OCI-LY7 (cell line): Measurements from ENCODE around the gene BANF1. TPM values are rescaled to one million over a fixed set of nuclear protein-coding genes. Genes with fewer than 3 reads are reported as not detected.

Experiments used
- BruUV-seq: library from RNA; stranded (reverse); fragments of 400-500 nt; replicated peaks from 2 replicates; lab custom pipeline; 2021; lab: Mats Ljungman, UMichigan
- CTCF ChIA-PET: fragments of 300-600 bp; sonication (Branson Sonifier 250); formaldehyde crosslinking; loops from one replicate; lab custom pipeline; 2022; ENCODE audit warnings: antibody characterized with exemption; ENCODE audit not compliant: unreplicated experiment; lab: Charles Lee
- POLR2A ChIA-PET: fragments of 300-600 bp; sonication (Branson Sonifier 250); formaldehyde crosslinking; loops from one replicate; lab custom pipeline; 2022; ENCODE audit warnings: antibody characterized with exemption; lab: Charles Lee
- DNase-seq: peaks from one replicate; pipeline ENCODE4 v3.0.0-alpha.2; 2015; ENCODE audit warnings: low spot score
- H2AFZ ChIP-seq: fragments of 200-600 bp; sonication (generic), shearing (Covaris generic); 2 replicates; pipeline ENCODE4 v1.6.1; 2014; ENCODE audit warnings: mild to moderate bottlenecking, antibody characterized with exemption, low read length, moderate library complexity
- H3K27ac ChIP-seq: fragments of 200-600 bp; sonication (generic); 2 replicates; pipeline ENCODE4 v1.5.1; 2014; ENCODE audit warnings: mixed run types, low read depth, mild to moderate bottlenecking, moderate library complexity, low read length, inconsistent platforms; ENCODE audit not compliant: poor library complexity, severe bottlenecking
- H3K36me3 ChIP-seq: fragments of 200-600 bp; sonication (generic); 2 replicates; pipeline ENCODE4 v1.6.1; 2014; ENCODE audit warnings: mild to moderate bottlenecking, antibody characterized with exemption, low read length, moderate library complexity, mixed read lengths; ENCODE audit not compliant: insufficient read depth
- H3K4me1 ChIP-seq: fragments of 200-600 bp; sonication (generic); 2 replicates; pipeline ENCODE4 v1.5.1; 2014; ENCODE audit warnings: mild to moderate bottlenecking, low read length; ENCODE audit not compliant: insufficient read depth, poor library complexity, severe bottlenecking
- H3K4me2 ChIP-seq: fragments of 200-600 bp; sonication (generic); 2 replicates; pipeline ENCODE4 v1.6.1; 2014; ENCODE audit warnings: mild to moderate bottlenecking, low read length
- H3K4me3 ChIP-seq: fragments of 200-600 bp; sonication (generic); 2 replicates; pipeline ENCODE4 v1.5.1; 2014; ENCODE audit warnings: mild to moderate bottlenecking, low read depth, low read length; ENCODE audit not compliant: poor library complexity, severe bottlenecking
- H3K79me2 ChIP-seq: fragments of 200-600 bp; sonication (generic); 2 replicates; pipeline ENCODE4 v1.6.1; 2016; ENCODE audit warnings: low read depth, mild to moderate bottlenecking, low read length, moderate library complexity, mixed read lengths; ENCODE audit not compliant: insufficient read depth
- H3K9me2 ChIP-seq: fragments of 200-600 bp; sonication (generic); 2 replicates; pipeline ENCODE4 v1.6.1; 2016; ENCODE audit warnings: mild to moderate bottlenecking, low read length, mixed read lengths; ENCODE audit not compliant: insufficient read depth
- H3K9me3 ChIP-seq: fragments of 200-600 bp; sonication (generic); 2 replicates; pipeline ENCODE4 v1.6.1; 2014; ENCODE audit warnings: mild to moderate bottlenecking, mixed run types, low read length, mixed read lengths
- H4K20me1 ChIP-seq: fragments of 200-600 bp; sonication (generic); 2 replicates; pipeline ENCODE4 v1.6.1; 2014; ENCODE audit warnings: mild to moderate bottlenecking, antibody characterized with exemption, low read length, moderate library complexity, mixed read lengths; ENCODE audit not compliant: insufficient read depth
- EZH2phosphoT487 ChIP-seq: fragments of 200-600 bp; sonication (generic); IDR thresholded peaks from 2 replicates; pipeline ENCODE4 v1.6.1; 2018; ENCODE audit warnings: low read depth, borderline replicate concordance, mild to moderate bottlenecking, mixed run types, antibody characterized with exemption, low read length, moderate library complexity, mixed read lengths
- intact Hi-C: fragments of 100-400 bp; cut with micrococcal nuclease; formaldehyde crosslinking; loops from one replicate; pipeline ENCODE4 v1.10.0; 2022; ENCODE audit not compliant: unreplicated experiment
- total RNA-seq, 2 experiments: library from RNA; depleted of rRNA in 1 of 2; stranded (reverse); fragments of >200 nt in 1 of 2; shearing (Covaris generic) in 1 of 2; gene quantifications; 2 replicates each; pipeline ENCODE4 v1.2.3, GENCODE V29; 2014 to 2022
- TF ChIP-seq, protein P1 (sequence below): fragments of 200-600 bp; sonication (generic); conservative IDR thresholded peaks from 2 replicates; pipeline ENCODE4 v1.5.1; 2014; ENCODE audit warnings: mild to moderate bottlenecking, antibody characterized with exemption, low read length, moderate library complexity, mixed read lengths

BANF1 gene
- total RNA-seq, 2 experiments from 2014 or later, result 82.2 to 317 TPM

DNA sequence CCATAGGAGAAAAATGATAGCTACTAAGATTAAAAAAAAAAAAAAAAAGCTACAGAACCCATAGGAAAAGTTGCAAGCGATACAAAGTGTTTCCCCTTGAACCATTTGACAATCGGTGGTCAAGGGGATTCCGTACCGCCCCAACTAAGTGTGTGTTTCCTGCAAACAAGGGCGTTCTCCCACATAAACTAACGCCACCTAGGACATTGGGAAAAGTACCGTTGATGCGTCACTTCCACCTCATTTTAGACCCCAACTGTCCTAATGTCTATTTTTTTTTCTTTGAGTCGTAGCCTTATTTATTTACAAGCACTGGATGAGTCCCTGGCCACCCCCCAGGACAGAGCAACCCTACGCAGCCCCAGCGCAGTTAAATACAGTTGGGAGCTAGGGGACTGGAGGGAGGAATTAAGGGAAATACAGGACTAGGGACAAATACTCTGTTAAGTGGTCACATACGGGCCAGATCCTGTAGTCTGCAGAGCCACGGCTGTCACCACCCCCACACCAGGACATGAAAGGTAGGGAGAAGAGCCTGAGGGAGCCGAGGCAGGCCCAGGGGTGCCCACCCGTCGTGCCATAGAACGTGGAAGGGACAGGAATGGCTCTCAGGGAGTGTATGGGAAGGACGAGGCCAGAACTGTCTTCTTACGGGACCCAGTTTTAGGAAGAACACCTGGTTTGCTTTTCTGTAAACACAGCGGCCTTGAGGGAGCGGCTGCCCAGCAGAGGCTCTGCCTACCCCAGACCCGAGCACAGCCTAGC, 19.3 kb upstream of the BANF1 start:
- no peak for DNase-seq
- ChIA-PET POLR2A (interaction anchor here (0.6 kb wide), 2 partner anchors 47 to 203 kb away, joined by 3 to 4 read pairs; no protein-coding TSS in a partner anchor), CTCF (no interaction called here)
- H3K4me1 ChIP-seq, result no peaks in the 10 kb centered on the region
- no peaks in the 10 kb centered on the region for H3K79me2 ChIP-seq
- H3K4me2 ChIP-seq, result no peak overlapping the region
- intact Hi-C loops, result no loop called here
- H3K4me3 ChIP-seq, result no peak overlapping the region
- H3K9me2 ChIP-seq, result no peaks in the 10 kb centered on the region
- no peaks in the 10 kb centered on the region for H3K9me3 ChIP-seq
- no TSS peak for BruUV-seq
- H2AFZ ChIP-seq, result no peak overlapping the region
- H4K20me1 ChIP-seq, result no peaks in the 10 kb centered on the region
- no peak overlapping the region for H3K27ac ChIP-seq
- no peak for TF ChIP-seq EZH2phosphoT487
- TF ChIP-seq, protein P1, sequence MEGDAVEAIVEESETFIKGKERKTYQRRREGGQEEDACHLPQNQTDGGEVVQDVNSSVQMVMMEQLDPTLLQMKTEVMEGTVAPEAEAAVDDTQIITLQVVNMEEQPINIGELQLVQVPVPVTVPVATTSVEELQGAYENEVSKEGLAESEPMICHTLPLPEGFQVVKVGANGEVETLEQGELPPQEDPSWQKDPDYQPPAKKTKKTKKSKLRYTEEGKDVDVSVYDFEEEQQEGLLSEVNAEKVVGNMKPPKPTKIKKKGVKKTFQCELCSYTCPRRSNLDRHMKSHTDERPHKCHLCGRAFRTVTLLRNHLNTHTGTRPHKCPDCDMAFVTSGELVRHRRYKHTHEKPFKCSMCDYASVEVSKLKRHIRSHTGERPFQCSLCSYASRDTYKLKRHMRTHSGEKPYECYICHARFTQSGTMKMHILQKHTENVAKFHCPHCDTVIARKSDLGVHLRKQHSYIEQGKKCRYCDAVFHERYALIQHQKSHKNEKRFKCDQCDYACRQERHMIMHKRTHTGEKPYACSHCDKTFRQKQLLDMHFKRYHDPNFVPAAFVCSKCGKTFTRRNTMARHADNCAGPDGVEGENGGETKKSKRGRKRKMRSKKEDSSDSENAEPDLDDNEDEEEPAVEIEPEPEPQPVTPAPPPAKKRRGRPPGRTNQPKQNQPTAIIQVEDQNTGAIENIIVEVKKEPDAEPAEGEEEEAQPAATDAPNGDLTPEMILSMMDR, result no peak
- peaks cover 21% of the 10 kb centered on the region; the same call in 1 of the 2 replicates for H3K36me3 ChIP-seq

DNA sequence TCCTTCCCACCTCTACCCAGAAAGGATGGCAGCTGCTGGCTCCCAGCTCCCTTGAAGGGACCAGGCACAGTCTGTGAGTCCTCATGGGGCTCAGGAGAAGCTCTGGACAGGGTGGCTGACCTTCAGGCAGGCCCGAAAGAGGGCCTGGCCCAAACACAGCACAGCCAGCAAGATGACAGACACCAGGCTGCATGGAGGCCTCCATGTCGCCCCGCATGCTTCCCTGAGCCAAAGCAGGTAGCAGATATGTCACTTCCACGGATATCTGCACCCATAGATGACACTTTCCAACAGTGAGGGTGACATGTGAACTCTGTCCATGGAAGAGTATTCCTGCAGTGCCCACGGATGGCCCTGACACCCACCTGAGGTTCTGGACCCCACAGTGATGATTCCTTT, 18.7 kb upstream of the BANF1 start:
- intact Hi-C loops, result no loop called here
- H3K9me3 ChIP-seq, result no peaks in the 10 kb centered on the region
- POLR2A ChIA-PET, result no interaction called here
- no TSS peak for BruUV-seq
- no peaks in the 10 kb centered on the region for H4K20me1 ChIP-seq
- no peak for TF ChIP-seq EZH2phosphoT487
- TF ChIP-seq, protein P1, result no peak
- no peak overlapping the region for H3K4me3 ChIP-seq
- H3K4me1 ChIP-seq, result no peaks in the 10 kb centered on the region
- peaks cover 16% of the 10 kb centered on the region; the same call in 1 of the 2 replicates for H3K36me3 ChIP-seq
- no peak overlapping the region for H3K27ac ChIP-seq
- CTCF ChIA-PET, result no interaction called here
- H3K9me2 ChIP-seq, result no peaks in the 10 kb centered on the region
- no peak overlapping the region for H2AFZ ChIP-seq
- no peak for DNase-seq
- H3K4me2 ChIP-seq, result no peak overlapping the region
- H3K79me2 ChIP-seq, result no peaks in the 10 kb centered on the region

DNA sequence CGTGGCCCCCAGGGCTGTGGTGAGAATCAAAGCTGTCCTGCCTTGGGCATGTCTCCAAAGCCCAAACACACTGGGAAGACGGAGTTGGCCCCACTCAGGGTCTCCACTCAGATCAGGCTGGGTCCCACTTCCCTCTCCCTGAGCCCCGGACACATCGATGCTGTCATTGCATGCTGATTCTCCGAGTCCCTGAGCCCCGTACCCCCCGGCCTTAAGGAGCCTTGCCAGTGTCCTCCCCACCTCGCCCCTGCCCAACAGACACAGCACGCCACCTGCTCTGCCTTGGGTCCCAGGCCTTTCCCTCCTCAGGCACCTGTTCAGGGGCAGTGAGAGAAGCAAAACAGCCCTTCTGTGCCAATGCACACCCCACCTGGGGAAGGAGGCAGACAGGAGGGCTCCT, 15.0 kb upstream of the BANF1 start:
- DNase-seq, result no peak
- POLR2A ChIA-PET, result no interaction called here
- no peak overlapping the region for H2AFZ ChIP-seq
- TF ChIP-seq, protein P1, result no peak
- TF ChIP-seq EZH2phosphoT487, result no peak
- H4K20me1 ChIP-seq, result no peaks in the 10 kb centered on the region
- H3K27ac ChIP-seq, result no peak overlapping the region
- no peak overlapping the region for H3K4me2 ChIP-seq
- BruUV-seq, result no TSS peak
- CTCF ChIA-PET, result no interaction called here
- H3K36me3 ChIP-seq, result peaks cover 34% of the 10 kb centered on the region
- intact Hi-C loops, result loop anchor here (5.0 kb wide), 1 partner anchor 170 kb away; no protein-coding TSS in a partner anchor
- H3K4me1 ChIP-seq, result no peaks in the 10 kb centered on the region
- no peaks in the 10 kb centered on the region for H3K9me3 ChIP-seq
- H3K4me3 ChIP-seq, result no peak overlapping the region
- H3K9me2 ChIP-seq, result no peaks in the 10 kb centered on the region
- H3K79me2 ChIP-seq, result no peaks in the 10 kb centered on the region
